Pulmonary artery endothelial cell (primary cell): ENCODE data around the gene MRPL54. TPM values are rescaled to one million over a fixed set of nuclear protein-coding genes. Genes with fewer than 3 reads are reported as not detected.

Experiments
- DNase-seq: peaks from one replicate; pipeline ENCODE4 v3.0.0-alpha.2; 2011; ENCODE audit warnings: low read depth, low spot score
- total RNA-seq: library from RNA; depleted of rRNA; stranded (reverse); fragments of >200 nt; gene quantifications from 2 replicates; pipeline ENCODE4 v1.2.3, GENCODE V29; 2014

Gene MRPL54
- total RNA-seq, 1 donor from 2014 or later: 49.6 TPM

- no peak for DNase-seq
These were observed 22.3 kb downstream of the MRPL54 start for GRCh38 chr19:3784607-3785450.

DNA sequence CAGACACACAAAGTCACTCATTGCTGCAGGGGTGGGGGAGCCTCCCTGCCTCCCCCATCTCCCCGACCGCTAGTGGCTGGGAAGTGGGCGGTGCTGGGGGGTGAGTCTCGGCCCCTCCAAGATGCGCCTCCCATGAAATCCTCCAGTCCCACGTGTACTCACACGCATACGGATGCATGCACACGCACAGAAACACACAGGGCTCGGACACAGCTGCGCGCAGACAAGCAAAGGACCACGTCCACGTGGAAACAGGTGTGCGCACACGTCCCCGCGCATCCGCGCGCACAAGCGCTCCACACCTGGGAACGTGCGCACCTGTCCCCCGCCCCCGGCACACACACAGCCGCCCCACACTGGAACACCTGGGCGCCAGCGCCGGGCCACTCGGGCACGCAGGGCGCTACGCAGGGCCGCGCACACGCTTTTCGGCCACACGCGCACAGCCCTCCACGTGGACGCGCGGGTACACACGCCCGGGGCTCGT lies 23.0 kb downstream of the MRPL54 start:
- DNase-seq: no peak

DNA sequence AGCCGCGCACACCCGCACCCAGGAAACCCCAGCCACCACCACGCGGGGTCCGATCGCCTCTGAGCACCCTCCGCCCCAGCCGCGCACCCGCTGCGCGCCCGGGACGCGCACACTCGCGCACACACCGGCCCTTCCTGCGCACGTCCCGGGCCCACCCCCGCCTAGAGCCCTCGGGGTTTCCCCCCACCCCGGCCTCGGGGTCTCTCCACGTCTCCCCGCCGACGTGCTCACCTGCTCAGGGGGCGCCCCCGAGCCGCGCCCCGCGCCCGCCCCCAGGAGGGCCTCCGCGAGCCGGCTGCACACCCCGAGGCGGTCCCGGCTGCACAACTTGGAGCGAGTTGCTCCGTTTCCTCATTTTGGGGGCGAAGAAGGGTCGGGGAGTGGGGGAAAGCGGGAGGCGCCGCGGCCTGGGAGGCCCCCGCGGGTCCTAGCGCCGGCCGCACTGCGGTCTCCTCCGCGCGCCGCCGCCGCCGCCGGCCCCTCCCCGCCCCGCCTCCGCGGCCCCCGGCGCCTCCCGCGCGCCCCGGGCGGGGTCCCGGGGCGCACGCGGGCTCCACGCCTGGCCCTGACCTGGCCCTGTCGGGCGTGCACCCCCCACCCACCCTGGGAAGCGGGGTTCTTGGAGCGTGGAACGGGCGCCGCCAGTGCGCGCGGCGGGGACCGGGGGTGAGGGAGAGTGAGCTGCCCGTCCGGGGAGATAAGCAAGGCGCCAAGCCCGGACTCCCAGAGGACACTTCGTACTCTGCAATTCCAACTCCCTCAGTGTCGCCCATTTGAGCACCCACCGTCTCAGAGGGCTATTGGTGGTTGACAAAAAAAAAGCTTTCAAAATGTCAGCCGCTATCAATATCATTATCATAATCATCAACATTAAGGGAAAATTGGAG lies 23.7 kb downstream of the MRPL54 start, which contains the start of gene MATK:
MATK (minus strand) TSS at position 444 of the 887 bp plus-strand sequence. CDS start 1,246 bp downstream, outside the sequence.
- no peak for DNase-seq

GRCh38 chr19:3788996-3789778 lies 26.7 kb downstream of the MRPL54 start:
- DNase-seq: no peak

- no peak for DNase-seq
These were observed 27.8 kb downstream of the MRPL54 start for GRCh38 chr19:3790209-3790734.

GRCh38 chr19:3790941-3791340 lies 28.5 kb downstream of the MRPL54 start:
- no peak for DNase-seq

DNA sequence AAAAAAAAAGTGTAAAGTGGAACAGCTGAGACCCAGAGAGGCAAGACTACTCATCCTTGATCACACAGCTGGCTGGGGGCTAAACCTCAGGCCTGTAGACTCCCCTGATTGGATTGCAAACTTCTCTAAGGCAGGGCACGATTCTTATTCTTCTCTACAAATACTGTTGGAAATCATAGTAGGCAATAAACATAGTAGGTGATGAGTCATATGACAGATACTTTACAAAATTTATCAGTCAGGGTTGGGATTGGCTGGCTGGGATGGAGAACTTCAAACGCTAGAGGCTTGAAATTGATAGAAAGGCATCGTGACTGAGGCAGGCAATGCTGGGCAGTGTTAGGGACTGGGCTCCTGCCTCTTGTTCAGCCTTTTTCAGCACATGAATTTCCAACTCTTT lies 29.6 kb downstream of the MRPL54 start:
- DNase-seq: no peak

DNA sequence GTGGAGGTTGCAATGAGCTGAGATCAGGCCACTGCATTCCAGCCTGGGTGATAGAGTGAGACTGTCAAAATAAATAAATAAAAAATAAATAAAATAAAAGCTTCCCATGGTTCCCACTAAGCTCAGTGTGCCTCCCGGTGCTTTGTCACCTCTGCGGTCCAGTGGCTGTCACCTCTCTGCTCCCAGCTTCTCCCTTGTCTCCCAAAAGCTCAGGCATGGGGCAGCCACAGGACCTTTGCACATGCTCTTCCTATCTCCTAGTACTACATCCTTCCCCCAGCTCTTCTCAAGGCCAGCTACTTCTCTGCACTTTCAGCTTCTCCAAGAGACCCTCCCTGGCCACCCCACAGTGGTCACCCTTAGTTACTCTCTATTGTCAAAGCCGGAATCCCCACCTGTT lies 31.3 kb downstream of the MRPL54 start:
- DNase-seq: no peak

DNA sequence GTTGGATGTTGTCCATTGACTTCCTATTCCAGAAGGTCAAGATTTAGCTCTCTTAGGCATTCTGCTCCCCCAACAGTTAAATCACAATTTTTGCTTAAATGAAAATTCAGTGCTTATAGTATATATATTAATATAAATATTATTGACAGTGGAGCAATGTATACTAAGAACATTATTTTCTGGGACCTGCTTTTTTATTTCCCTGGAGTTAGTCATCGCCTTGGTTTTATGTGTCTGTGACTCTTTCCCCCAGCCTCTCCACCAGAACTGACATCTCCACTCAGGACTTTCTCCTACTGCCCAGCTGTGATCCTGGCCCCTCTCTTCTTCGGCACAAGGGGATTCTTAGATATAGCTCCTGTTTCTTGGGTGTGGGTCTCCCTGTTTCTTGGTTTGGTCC lies 33.9 kb downstream of the MRPL54 start:
- DNase-seq: no peak

DNA sequence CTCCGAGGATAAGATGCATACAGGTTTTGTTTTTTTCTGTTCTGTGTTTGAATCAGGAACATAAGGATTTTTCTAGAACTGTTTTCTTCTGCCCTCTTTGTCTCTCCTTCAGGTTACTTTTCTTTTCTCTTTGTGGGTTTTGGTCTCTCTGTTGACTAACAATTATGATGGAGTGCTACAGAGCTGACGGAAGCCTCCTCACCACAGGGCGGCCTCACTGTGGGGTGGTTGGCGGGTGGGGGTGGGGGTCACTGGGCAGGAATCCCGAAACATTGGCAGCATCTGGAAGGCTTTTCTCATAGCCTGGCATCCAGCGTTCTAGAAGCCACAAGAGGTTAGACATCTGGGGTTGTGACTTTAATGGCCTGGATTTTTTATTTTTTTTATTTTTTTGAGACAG lies 35.7 kb downstream of the MRPL54 start:
- DNase-seq: no peak

GRCh38 chr19:3800996-3801395 lies 38.5 kb downstream of the MRPL54 start:
- DNase-seq: no peak

DNA sequence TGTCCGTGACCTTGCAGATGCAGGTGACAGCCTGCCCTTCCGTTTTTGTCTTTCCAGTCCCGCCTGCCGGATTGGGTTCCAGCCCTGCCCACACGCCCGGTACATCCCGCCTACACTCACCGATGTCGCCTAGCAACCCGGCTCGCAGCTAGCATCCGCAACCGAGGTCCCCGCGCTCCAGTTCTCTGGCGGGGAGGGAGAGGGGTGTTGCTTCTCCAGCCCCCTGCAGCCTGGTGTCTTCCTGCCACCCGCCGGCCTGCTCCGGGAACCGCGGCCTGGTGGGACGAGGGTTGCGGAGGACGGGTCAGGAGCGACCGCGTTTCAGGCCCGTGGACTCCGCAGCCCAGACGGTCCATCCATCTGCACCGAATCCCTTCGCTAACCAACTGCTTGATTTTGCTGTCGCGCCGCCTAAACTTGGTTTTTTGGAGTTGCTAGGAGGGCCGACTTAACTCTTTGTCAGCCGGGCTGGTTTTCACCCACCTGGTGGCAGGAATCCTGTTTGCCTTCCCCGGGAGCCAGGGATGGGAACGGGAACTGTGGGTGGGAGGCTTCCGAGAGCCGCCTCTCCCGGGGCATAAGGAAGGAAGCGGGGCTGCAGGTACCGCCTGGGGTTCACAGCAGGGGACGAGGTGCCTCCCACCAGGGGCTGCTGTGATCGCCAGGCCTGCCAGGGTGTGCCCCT lies 39.1 kb downstream of the MRPL54 start:
- DNase-seq: no peak

DNA sequence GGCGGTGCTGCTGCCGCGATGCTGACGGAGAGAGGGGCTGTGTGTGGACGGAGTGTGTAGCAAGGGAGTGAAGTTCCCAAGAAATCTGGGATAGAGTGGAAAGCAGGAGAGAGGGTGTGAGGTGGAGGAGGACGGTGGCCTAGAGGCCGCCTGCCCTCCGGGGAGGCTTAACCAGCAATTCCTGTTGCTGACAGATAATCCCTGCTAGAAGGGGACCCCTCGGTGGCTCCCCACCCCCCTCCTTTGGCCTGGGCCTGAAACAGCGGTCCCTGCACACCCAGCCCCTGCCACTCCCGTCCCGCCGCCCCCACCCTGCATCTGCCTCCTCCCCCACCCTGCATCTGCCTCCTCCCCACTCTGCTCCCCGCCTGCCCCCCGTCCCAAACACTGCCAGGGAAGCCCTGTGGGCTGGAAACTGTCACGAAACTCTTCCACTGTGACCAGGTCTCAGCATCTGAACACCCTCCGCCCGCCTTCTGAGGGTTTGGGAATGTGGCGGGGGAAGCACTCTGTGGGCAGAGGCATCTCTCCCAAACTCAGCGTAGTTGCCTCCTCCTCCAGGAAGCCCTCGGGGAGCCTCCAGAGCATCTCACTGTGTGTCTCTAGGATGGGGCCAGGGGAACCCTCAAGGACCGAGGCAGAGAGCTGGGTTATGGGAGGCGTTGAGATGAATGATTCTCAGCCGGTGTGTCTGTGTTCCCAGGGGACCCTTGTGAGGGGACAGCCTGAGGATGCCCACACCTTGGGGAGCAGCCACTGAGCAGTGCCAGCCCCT lies 40.8 kb downstream of the MRPL54 start:
- DNase-seq: no peak

DNA sequence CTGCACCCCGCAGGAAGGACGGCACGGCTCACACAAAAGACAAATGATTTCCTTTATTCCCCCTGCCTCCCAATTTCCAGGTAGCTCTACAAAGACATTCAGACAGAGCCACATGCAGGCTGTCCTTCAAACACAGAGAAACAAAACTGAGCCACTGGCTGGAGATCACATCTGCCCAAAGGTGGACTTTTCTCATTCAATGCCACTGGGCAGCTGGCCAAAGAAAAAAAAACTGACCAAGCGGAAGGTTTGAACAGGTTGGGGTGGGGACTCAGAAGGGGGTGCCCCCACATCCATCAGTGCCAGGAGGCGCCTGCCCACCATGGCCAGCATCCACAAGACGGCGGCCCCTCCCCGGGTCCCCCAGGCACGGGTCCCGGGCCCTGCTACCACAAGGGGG lies 41.5 kb downstream of the MRPL54 start:
- DNase-seq: no peak

DNA sequence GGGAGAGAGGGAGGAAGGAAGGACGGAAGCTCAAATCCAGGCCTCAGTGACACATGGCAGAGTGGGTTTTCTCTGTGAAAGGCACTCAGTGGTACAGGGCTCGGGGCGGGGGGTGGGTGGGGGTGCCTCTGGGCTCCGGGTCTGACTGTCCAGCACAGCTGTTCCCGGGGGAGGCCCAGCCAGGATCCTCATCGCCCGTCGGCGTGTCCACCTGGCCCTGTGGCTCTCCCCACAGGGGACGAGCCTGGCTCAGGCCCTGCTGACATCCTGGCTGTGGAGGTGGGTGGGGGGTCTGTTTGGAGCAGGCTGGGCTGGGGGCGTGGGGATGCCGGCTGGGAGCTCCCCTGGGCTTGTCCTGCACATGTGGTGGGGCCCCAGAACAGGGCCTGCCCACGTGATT lies 41.9 kb downstream of the MRPL54 start:
- no peak for DNase-seq

DNA sequence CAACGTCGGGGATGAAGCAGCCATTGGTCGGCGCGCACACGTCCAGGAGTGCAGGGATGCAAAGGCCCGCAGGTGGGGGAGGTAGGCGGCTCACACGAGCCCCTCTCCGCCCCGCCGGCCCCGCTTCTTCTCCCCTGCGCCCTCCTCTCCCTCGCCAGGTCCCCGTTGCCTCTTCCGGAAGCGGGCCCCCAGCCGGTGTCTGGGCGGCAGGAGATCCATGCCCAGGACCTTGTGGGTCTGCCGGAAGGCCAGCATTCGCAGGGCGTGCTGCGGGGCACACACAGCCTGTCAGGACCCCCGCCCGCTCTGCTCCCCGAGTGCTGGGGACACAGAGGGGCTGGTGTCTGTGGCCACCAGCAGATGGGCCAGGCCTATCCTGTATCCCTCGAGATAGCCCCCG lies 43.4 kb downstream of the MRPL54 start:
- no peak for DNase-seq

GRCh38 chr19:3807131-3807480 lies 44.6 kb downstream of the MRPL54 start:
- no peak for DNase-seq

DNA sequence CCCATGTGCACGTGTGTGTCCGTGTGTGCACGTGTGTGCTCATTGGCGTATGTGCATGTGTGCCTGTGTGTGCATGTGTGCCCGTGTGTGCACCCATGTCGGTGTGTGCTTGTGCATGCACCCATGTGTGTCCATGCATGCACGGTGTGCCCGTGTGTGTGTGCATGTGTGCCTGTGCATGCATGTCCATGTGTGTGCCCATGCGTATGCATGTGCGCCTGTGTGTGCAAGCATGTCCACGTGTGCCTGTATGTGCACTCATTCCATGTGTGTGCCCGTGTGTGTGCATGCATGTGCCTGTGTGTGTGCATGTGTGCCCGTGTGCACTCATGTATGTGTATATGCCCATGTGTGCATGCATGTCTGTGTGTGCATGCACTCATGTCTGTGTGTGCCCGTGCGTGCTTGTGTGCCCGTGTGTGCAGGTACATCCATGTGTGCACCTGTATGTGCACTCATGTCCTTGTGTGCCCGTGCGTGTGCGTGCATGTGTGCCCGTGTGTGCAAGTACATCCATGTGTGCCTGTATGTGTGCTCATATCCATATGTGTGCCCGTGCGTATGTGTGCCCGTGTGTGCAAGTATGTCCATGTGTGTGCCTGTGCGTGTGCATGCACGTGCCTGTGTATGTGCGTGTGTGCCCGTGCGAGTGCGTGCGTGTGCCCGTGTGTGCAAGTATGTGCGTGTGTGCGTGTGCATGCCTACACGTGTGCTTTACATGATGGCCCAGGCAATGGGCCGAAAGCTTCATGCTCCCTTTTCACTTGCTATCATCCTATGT lies 45.3 kb downstream of the MRPL54 start:
- no peak for DNase-seq
